Heart right ventricle (tissue), 16 donors: Measurements from ENCODE around the gene CD34. TPM values are rescaled to one million over a fixed set of nuclear protein-coding genes. Genes with fewer than 3 reads are reported as not detected.

Experiments used
- ATAC-seq, 8 donors: fragments of 200-7000 bp; cut with Tn5 transposase; one replicate each; pipeline ENCODE4 v1.9.1; 2020; ENCODE audit warnings: mild to moderate bottlenecking in 8 of 8, moderate library complexity in 8 of 8, moderate number of reproducible peaks in 1 of 8
- DNase-seq, 2 donors: peaks; one replicate each; pipeline ENCODE4 v3.0.0-alpha.2; 2020
- H3K27ac ChIP-seq, 10 donors: fragments of 200-600 bp; sonication (generic) in 2 of 10; one replicate each; pipeline versions ENCODE4 v1.5.0 to v1.8.0; 2020 to 2022; ENCODE audit warnings: mild to moderate bottlenecking in 3 of 10
- H3K27me3 ChIP-seq, 7 donors: fragments of 200-600 bp; one replicate each; pipeline ENCODE4 v1.8.0; 2021 to 2022; ENCODE audit warnings: mild to moderate bottlenecking in 2 of 7
- H3K36me3 ChIP-seq, 9 donors: fragments of 200-600 bp; sonication (generic) in 1 of 9; one replicate each; pipeline versions ENCODE4 v1.5.0 to v1.8.0; 2020 to 2022; ENCODE audit warnings: mild to moderate bottlenecking in 2 of 9
- H3K4me1 ChIP-seq, 9 donors: fragments of 200-600 bp; sonication (generic) in 1 of 9; one replicate each; pipeline versions ENCODE4 v1.5.0 to v1.8.0; 2020 to 2022; ENCODE audit warnings: mild to moderate bottlenecking in 4 of 9
- H3K4me3 ChIP-seq, 10 donors: fragments of 200-600 bp; sonication (generic) in 2 of 10; one replicate each; pipeline versions ENCODE4 v1.5.0 to v1.8.0; 2020 to 2022; ENCODE audit warnings: mild to moderate bottlenecking in 7 of 10, moderate library complexity in 2 of 10
- H3K9me3 ChIP-seq, 11 donors: fragments of 200-600 bp in 10 of 11; sonication (generic) in 2 of 11; one replicate each; pipeline versions ENCODE4 v1.5.0 to v1.8.0; 2013 to 2022; ENCODE audit warnings: mild to moderate bottlenecking in 2 of 11, control low read depth in 1 of 11, moderate library complexity in 1 of 11
- WGBS, 2 donors: extraction: QIAGEN DNeasy Blood & Tissue Kit; methylation state at CpG; one replicate each; pipeline ENCODE4 v1.1.7; 2013; ENCODE audit warnings: inconsistent platforms in 1 of 2; 5-methylcytosine and 5-hydroxymethylcytosine counted together
- intact Hi-C, 10 donors: fragments of 100-400 bp; cut with DNase I; formaldehyde crosslinking; loops; one replicate each; pipeline versions ENCODE4 v1.11.1 to v1.14.2; 2022
- polyA plus RNA-seq, 2 donors: library from polyadenylated mRNA; stranded (reverse); fragments of 200-250 nt; gene quantifications; one replicate each; pipeline ENCODE4 v1.2.3, GENCODE V29; 2013
- total RNA-seq, 10 donors: library from RNA; stranded (reverse); fragmentation: NEBNext Ultra II Directional in 3 of 10; extraction: Animal tissue kit (Norgen Biotek cat#: 25700) in 3 of 10; gene quantifications; one replicate each; pipeline versions ENCODE4 v1.2.1 to v1.2.4, GENCODE V29; 2021 to 2023
- TF ChIP-seq, protein P1 (sequence below), 9 donors: fragments of 200-600 bp; sonication (generic) in 2 of 9; IDR thresholded peaks; one replicate each; pipeline versions ENCODE4 v1.5.0 to v1.8.0; 2021 to 2022; ENCODE audit warnings: antibody characterized with exemption in 9 of 9, mild to moderate bottlenecking in 5 of 9, moderate library complexity in 1 of 9
- donor health status: Arrhythmogenic right ventricular cardiomyopathy.
- donor health status: ischemic (EF 13 %, LVEDD 7.1; RV severe dilation, severe dysfunction).
- donor health status: healthy with polysubstance abuse.
- donor health status: DM: no; HTN: yes; CAD: no.
- donor health status: DM: no; HTN: no; CAD: no.
- donor health status: ischemic (EF 25% LVEDD 6.9; RV normal size, moderate dysfunction).
- donor health status: ischemic (EF 25% LVEDD 5.7; RV mildly dilated, moderate dysfunction).
- donor health status: healthy.
- donor health status: DM: yes; HTN: yes; CAD: no.
- donor health status: Ischemic cardiomyopathy.
- donor health status: ischemic (EF 35%, LVEDD 5.7; RV mildly dilated, moderate dysfunction).
- donor health status: nonischemic (EF 11% LVEDD 7.7; RV severe dilation, severe dysfunction).
- donor health status: DM: yes; HTN: yes; CAD: no.
- donor health status: PGD.
- donor health status: ischemic (EF 29% LVEDD 5.4; RV normal size, mild dysfunction).
- donor health status: nonischemic (EF 23%, LVEDD 6.1; RV moderate dilation, normal function).

The CD34 gene
- total and polyA plus RNA-seq, 12 donors: 38.8 to 97.0 (median 52.8) TPM

DNA sequence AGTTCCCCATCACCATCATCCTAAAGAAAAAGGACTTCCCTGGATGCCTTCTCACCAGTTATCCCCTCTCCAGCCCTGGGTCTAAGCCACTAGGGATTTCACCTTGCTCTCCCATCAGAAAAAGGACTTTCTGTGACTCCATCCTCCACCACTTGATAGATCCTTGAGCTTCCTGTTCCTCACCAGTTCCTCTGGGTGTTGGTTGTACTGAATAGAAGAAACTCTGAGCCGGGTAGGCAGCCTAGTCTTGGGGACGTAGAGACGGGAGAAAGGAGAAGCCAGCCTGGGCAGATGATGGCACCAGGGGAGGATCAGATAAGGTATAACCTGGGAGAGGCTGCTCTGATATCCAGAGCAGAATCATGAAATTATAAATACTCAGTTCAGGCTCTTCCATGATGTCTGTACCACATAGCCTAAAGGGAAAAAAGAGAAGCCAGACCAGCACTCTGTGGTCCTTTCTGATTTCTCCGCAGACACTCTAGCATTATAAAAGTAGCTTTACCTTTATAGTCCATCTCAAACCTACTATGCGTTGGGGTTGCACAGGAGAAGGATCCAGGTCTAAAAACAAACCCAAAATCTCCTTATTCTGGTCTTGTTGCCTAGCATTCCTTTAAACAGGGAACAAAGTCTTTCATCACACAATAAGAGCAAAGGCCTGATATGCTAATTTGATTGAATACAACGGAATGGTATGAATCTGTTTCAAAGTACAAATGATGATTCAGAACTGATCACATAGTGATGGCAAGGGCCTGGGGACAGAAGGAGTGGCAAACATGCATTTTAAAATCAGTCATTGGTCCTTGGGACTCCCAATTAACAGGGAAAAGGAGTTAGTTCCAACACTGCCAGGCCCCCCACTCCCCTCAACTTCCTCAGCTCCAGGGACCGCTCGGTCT lies 1.2 kb upstream of the CD34 start:
- H3K4me3 ChIP-seq: peak overlapping the region in 9 of 10 donors; percentile 48 to 85 (median 71)
- H3K9me3 ChIP-seq: no peaks in the 10 kb centered on the region
- ATAC-seq (no peak), DNase-seq (no peak)
- no peaks in the 10 kb centered on the region for H3K36me3 ChIP-seq
- H3K27me3 ChIP-seq: peaks cover 0 to 42% (median 0%) of the 10 kb centered on the region in 7 donors
- intact Hi-C loops: loop anchor here in 2 of 10 donors (5.0 kb wide), 1 partner anchor 45 kb away; no protein-coding TSS in a partner anchor
- H3K27ac ChIP-seq: peak overlapping the region in 9 of 10 donors; percentile 84 to 98 (median 93)
- WGBS, 2 donors: 57 to 68% methylated on average over 8 of the region's 8 CpGs
- TF ChIP-seq, protein P1, sequence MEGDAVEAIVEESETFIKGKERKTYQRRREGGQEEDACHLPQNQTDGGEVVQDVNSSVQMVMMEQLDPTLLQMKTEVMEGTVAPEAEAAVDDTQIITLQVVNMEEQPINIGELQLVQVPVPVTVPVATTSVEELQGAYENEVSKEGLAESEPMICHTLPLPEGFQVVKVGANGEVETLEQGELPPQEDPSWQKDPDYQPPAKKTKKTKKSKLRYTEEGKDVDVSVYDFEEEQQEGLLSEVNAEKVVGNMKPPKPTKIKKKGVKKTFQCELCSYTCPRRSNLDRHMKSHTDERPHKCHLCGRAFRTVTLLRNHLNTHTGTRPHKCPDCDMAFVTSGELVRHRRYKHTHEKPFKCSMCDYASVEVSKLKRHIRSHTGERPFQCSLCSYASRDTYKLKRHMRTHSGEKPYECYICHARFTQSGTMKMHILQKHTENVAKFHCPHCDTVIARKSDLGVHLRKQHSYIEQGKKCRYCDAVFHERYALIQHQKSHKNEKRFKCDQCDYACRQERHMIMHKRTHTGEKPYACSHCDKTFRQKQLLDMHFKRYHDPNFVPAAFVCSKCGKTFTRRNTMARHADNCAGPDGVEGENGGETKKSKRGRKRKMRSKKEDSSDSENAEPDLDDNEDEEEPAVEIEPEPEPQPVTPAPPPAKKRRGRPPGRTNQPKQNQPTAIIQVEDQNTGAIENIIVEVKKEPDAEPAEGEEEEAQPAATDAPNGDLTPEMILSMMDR (IDR thresholded peaks at IDR 0.05): no peak
- H3K4me1 ChIP-seq: peaks cover 7 to 65% (median 41%) of the 10 kb centered on the region in 9 donors

DNA sequence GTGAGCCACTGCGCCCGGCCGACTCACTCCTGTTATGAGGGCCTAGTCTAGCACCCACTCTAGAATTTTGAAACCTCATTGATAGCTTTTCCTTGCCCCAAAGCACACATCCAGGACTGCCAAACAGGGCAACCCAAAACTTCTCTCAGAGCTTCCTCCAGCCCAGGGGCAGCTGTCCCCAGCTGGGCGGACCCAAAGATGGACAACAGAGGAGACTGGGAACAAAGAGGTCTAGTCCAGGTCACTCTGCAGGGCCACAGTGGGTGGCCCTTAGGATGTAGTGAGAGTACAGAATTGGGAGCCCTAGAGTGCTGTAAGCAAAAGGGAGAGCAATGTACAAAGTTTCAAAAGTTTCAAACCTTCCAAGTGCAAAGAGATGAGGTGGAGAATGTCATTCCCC lies 1.2 kb downstream of the CD34 start:
- Histone ChIP-seq H3K9me3 (no peaks in the 10 kb centered on the region), H3K4me3 (peak overlapping the region; percentile 48 to 85 (median 70)), H3K27ac (peak overlapping the region; percentile 82 to 98 (median 92)), H3K27me3 (peaks cover 0 to 42% (median 0%) of the 10 kb centered on the region in 7 donors), H3K4me1 (peaks cover 7 to 82% (median 42%) of the 10 kb centered on the region in 9 donors), H3K36me3 (no peaks in the 10 kb centered on the region)
- DNase-seq (no peak), ATAC-seq (peak in 4 of 8 donors; percentile 16 to 41 (median 22))
- intact Hi-C loops: loop anchor here in 3 of 10 donors (2.0 to 5.0 kb wide), 2 partner anchors 19 to 48 kb away; no protein-coding TSS in a partner anchor
- WGBS, 2 donors: 40 to 65% methylated on average over 4 of the region's 4 CpGs
- TF ChIP-seq, protein P1 (IDR thresholded peaks at IDR 0.05): no peak

DNA sequence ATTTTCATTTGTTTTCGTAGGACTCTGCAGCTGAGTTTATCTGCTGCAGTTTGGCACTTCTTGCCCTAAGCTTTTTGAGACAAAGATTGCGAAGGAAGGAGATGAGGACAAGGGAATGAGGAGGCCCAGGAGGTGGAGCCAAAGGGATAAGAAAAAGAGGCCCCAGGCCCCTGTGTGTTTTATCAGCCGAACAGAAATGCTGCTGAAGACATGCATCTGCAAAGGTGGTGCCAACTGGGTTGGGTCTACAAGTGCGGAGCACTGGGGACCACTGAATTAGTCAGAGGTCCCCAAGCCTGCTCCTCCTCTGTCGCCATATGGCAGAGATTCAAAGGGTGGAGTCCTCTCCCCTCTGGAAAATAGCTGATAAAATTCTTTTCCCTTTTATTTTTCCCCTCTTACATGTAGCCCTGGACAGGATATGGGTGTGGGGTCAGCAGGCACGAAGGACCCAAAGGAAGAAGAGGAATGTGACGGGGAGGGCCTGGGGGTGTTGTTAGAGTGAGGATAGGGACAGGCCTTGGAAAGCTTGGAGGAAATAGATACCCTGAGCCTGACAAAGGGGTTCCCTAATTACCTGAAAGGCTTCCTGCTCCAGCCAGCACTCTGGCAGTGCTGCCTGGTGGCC lies 2.7 kb downstream of the CD34 start:
- Histone ChIP-seq H3K4me3 (peak overlapping the region in 9 of 10 donors; percentile 48 to 85 (median 71)), H3K27me3 (peaks cover 0 to 42% (median 0%) of the 10 kb centered on the region in 7 donors), H3K9me3 (no peaks in the 10 kb centered on the region), H3K4me1 (peaks cover 9 to 88% (median 57%) of the 10 kb centered on the region in 9 donors), H3K36me3 (no peaks in the 10 kb centered on the region), H3K27ac (peak overlapping the region; percentile 82 to 98 (median 92))
- DNase-seq (peak in 1 of 2 donors; percentile 59), ATAC-seq (peak; percentile 21 to 64 (median 46))
- WGBS, 2 donors: 42% methylated on average over 7 of the region's 7 CpGs
- TF ChIP-seq, protein P1 (IDR thresholded peaks at IDR 0.05): peak in 6 of 9 donors; percentile 14 to 44 (median 30)
- intact Hi-C loops: loop anchor here in 1 of 10 donors (2.0 kb wide), 1 partner anchor 17 kb away; no protein-coding TSS in a partner anchor

DNA sequence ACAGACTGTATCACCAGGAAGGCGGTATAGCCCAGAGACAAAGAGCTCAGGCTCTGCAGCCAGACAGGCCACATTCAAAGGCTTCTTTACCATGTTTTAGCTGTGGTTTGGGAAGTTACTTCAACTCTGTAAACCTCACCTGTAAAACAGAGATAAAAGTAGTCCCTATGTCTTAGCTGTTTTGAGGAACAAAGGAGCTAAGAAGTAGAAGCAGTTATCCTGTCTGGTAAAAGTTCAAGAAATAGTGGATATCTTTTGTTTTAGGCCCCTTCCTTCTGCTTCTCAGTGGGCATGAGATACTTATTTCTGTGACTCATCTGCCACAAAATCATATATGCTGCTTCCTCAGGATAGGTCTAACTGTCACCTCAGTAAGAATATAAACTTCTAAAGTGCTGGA lies 6.5 kb downstream of the CD34 start:
- Histone ChIP-seq H3K36me3 (peaks cover 0 to 24% (median 0%) of the 10 kb centered on the region in 9 donors), H3K27me3 (peaks cover 0 to 6% (median 0%) of the 10 kb centered on the region in 7 donors), H3K9me3 (no peaks in the 10 kb centered on the region), H3K4me3 (no peak overlapping the region), H3K27ac (peak overlapping the region in 7 of 10 donors; percentile 5 to 98 (median 56)), H3K4me1 (peaks cover 15 to 96% (median 44%) of the 10 kb centered on the region in 9 donors)
- intact Hi-C loops: loop anchor here in 1 of 10 donors (5.0 kb wide), 1 partner anchor 58 kb away; no protein-coding TSS in a partner anchor
- ATAC-seq (no peak), DNase-seq (no peak)
- 61 to 77% methylated on average over 1 of the region's 1 CpG for WGBS, 2 donors
- TF ChIP-seq, protein P1 (IDR thresholded peaks at IDR 0.05): no peak
